HEK293T (cell line): ENCODE measurements around the gene FBXO28.
A peak's percentile ranks its signal among the peaks of the same experiment; 100 is the strongest.

Source experiments
- CTCF ChIA-PET: fragments of 350-600 bp; formaldehyde crosslinking; extraction: SDS; loops from one replicate; lab custom pipeline; 2021; ENCODE audit warnings: antibody characterized with exemption, inconsistent platforms; lab: Yijun Ruan, JAX
- POLR2A ChIA-PET: fragments of 350-600 bp; formaldehyde crosslinking; extraction: SDS; loops from one replicate; lab custom pipeline; 2020; ENCODE audit warnings: antibody characterized with exemption, inconsistent platforms; lab: Yijun Ruan, JAX
- DNase-seq: peaks from one replicate; pipeline ENCODE4 v3.0.0; 2012; ENCODE audit warnings: mixed read lengths; ENCODE audit errors: extremely low spot score
- ARNT ChIP-seq: fragments of 450-650 bp; IDR thresholded peaks from 2 replicates; pipeline ENCODE4 v1.6.1; 2017; ENCODE audit warnings: mild to moderate bottlenecking
- BHLHE40 ChIP-seq: fragments of 450-650 bp; IDR thresholded peaks from 2 replicates; pipeline ENCODE4 v1.6.1; 2016; ENCODE audit warnings: mild to moderate bottlenecking, moderate library complexity, borderline replicate concordance
- CTBP1 ChIP-seq: fragments of 450-650 bp; IDR thresholded peaks from 2 replicates; pipeline ENCODE4 v1.6.1; 2016; ENCODE audit warnings: borderline replicate concordance
- ELF4 ChIP-seq: fragments of 450-650 bp; IDR thresholded peaks from 2 replicates; pipeline ENCODE4 v1.6.1; 2017; ENCODE audit warnings: antibody characterized with exemption
- FOXA1 ChIP-seq: fragments of 450-650 bp; IDR thresholded peaks from 2 replicates; pipeline ENCODE4 v1.6.1; 2016; ENCODE audit warnings: mild to moderate bottlenecking
- FOXK2 ChIP-seq: fragments of 450-650 bp; IDR thresholded peaks from 2 replicates; pipeline ENCODE4 v1.6.1; 2016; ENCODE audit warnings: mild to moderate bottlenecking
- FOXM1 ChIP-seq: fragments of 450-650 bp; IDR thresholded peaks from 2 replicates; pipeline ENCODE4 v1.6.1; 2017; ENCODE audit warnings: mild to moderate bottlenecking, borderline replicate concordance
- HDGF ChIP-seq: fragments of 450-650 bp; IDR thresholded peaks from 2 replicates; pipeline ENCODE4 v1.6.1; 2017; ENCODE audit warnings: antibody characterized with exemption, borderline replicate concordance
- L3MBTL2 ChIP-seq: fragments of 450-650 bp; conservative IDR thresholded peaks from 2 replicates; pipeline ENCODE4 v1.6.1; 2016; ENCODE audit warnings: mild to moderate bottlenecking
- LEF1 ChIP-seq: fragments of 450-650 bp; IDR thresholded peaks from 2 replicates; pipeline ENCODE4 v1.6.1; 2017; ENCODE audit warnings: mild to moderate bottlenecking, borderline replicate concordance
- NFRKB ChIP-seq: fragments of 450-650 bp; IDR thresholded peaks from 2 replicates; pipeline ENCODE4 v1.6.1; 2016; ENCODE audit warnings: mild to moderate bottlenecking, moderate library complexity
- SP1 ChIP-seq: fragments of 450-650 bp; IDR thresholded peaks from 2 replicates; pipeline ENCODE4 v1.6.1; 2017
- SUZ12 ChIP-seq: fragments of 450-650 bp; IDR thresholded peaks from 2 replicates; pipeline ENCODE4 v1.6.1; 2016; ENCODE audit warnings: mild to moderate bottlenecking
- TARDBP ChIP-seq: fragments of 450-650 bp; IDR thresholded peaks from 2 replicates; pipeline ENCODE4 v1.6.1; 2016
- ZNF384 ChIP-seq: fragments of 450-650 bp; IDR thresholded peaks from 2 replicates; pipeline ENCODE4 v1.6.1; 2016
- TF ChIP-seq, protein P1 (sequence below): fragments of 450-650 bp; IDR thresholded peaks from 2 replicates; pipeline ENCODE4 v1.6.1; 2016

FBXO28 gene

GRCh38 chr1:224157316-224157715, 43.4 kb downstream of the FBXO28 start:
- no peak for TF ChIP-seq ELF4
- TF ChIP-seq, protein P1, sequence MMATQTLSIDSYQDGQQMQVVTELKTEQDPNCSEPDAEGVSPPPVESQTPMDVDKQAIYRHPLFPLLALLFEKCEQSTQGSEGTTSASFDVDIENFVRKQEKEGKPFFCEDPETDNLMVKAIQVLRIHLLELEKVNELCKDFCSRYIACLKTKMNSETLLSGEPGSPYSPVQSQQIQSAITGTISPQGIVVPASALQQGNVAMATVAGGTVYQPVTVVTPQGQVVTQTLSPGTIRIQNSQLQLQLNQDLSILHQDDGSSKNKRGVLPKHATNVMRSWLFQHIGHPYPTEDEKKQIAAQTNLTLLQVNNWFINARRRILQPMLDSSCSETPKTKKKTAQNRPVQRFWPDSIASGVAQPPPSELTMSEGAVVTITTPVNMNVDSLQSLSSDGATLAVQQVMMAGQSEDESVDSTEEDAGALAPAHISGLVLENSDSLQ, result no peak
- no peak for TF ChIP-seq ARNT
- no peak for TF ChIP-seq BHLHE40
- no peak for TF ChIP-seq SP1
- no peak for TF ChIP-seq SUZ12
- no peak for TF ChIP-seq CTBP1
- TF ChIP-seq ZNF384, result no peak
- no peak for TF ChIP-seq LEF1
- no peak for TF ChIP-seq FOXA1
- no peak for TF ChIP-seq TARDBP
- TF ChIP-seq HDGF, result no peak
- TF ChIP-seq L3MBTL2, result no peak
- no peak for TF ChIP-seq NFRKB
- no peak for TF ChIP-seq FOXK2
- DNase-seq, result no peak
- ChIA-PET CTCF (no interaction called here), POLR2A (no interaction called here)

- ChIA-PET POLR2A (no interaction called here), CTCF (no interaction called here)
- no peak for DNase-seq
- TF ChIP-seq L3MBTL2 (no peak), ARNT (no peak)
These were observed 45.6 kb downstream of the FBXO28 start for GRCh38 chr1:224159541-224159940.

- DNase-seq, result no peak
- ChIA-PET CTCF (no interaction called here), POLR2A (no interaction called here)
- TF ChIP-seq SP1 (no peak), ZNF384 (no peak), LEF1 (no peak), ARNT (no peak), TARDBP (no peak), FOXK2 (no peak), BHLHE40 (no peak), CTBP1 (no peak), FOXM1 (no peak), L3MBTL2 (no peak), FOXA1 (no peak), NFRKB (no peak), ELF4 (no peak)
- TF ChIP-seq, protein P1, result no peak
These were observed 46.3 kb downstream of the FBXO28 start for GRCh38 chr1:224160171-224160682.

DNA sequence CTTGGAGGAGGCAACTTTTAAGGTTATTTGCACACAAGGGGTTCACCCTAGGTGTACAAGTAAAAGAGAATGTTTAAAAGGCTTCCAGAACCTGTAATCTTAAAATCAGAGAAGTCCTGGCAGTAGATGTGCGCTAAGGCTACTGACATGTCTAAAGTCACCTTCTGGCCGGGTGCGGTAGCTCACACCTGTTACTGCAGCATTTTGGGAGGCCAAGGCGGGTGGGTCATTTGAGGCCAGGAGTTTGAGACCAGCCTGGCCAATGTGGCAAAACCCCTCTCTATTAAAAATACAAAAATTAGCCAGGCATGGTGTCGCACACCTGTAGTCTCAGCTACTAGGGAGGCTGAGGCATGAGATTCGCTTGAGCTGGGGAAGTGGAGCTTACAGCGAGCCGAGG, 48.9 kb downstream of the FBXO28 start:
- ChIA-PET CTCF (no interaction called here), POLR2A (interaction anchor here (1.2 kb wide), 1 partner anchor 167 kb away, joined by 3 read pairs; the partner anchor contains the start of gene NVL)

GRCh38 chr1:224163311-224163710, 49.4 kb downstream of the FBXO28 start:
- POLR2A ChIA-PET, result no interaction called here
- no peak for DNase-seq
- no peak for TF ChIP-seq TARDBP
- no peak for TF ChIP-seq CTBP1
- no peak for TF ChIP-seq L3MBTL2
- no peak for TF ChIP-seq FOXM1
- TF ChIP-seq SP1, result no peak
- TF ChIP-seq, protein P1, result no peak
- TF ChIP-seq BHLHE40, result no peak
- no peak for TF ChIP-seq SUZ12
- CTCF ChIA-PET, result no interaction called here

More for the DNA sequence above, 48.9 kb downstream of the FBXO28 start:
- TF ChIP-seq ZNF384 (0 out of 2 replicates have a peak, but pooled peaks have one; percentile 9), FOXK2 (no peak)
- DNase-seq, result no peak

DNA sequence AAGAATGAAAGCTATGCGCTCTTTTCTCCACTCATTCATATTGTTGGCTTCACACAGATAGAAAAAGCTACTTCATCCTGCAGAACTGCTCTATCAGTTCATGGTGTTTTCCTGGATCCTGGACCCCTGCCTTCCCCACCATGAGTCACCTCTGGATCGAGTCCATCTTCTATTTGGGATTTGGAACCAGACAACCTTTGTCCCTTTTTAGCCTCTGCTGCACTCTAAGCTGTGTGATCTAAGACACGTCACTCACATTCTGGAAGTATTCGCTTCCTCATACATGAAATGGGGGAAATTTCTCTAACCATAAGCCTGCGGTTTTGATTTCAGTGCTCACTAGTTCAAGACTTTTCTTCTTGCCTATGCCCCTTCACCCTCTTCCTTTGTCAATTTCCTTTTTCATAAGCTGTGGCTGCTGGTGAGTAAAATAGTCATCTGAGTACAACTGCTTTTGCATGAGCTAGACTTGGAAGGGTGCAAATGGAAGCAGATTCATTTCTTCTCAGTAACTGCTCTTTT, 55.0 kb downstream of the FBXO28 start:
- POLR2A ChIA-PET, result interaction anchor here (0.8 to 1.9 kb wide), 2 partner anchors 14 to 16 kb away, joined by 3 to 11 read pairs; partner anchors contain the start of gene DEGS1
- no peak for DNase-seq
- TF ChIP-seq ELF4 (no peak), HDGF (no peak), FOXM1 (no peak), CTBP1 (no peak), SP1 (no peak), BHLHE40 (no peak), TARDBP (no peak), FOXK2 (no peak), SUZ12 (no peak), ARNT (no peak), NFRKB (no peak), L3MBTL2 (no peak), LEF1 (no peak), ZNF384 (no peak), FOXA1 (no peak)
- TF ChIP-seq, protein P1, result no peak
- CTCF ChIA-PET, result interaction anchor here (0.8 kb wide), 1 partner anchor 16 kb away, joined by 4 read pairs; no protein-coding TSS in a partner anchor
